CD8-positive, alpha-beta memory T cell (primary cell): Measurements from ENCODE around the gene PDRG1. TPM values are rescaled to one million over a fixed set of nuclear protein-coding genes. Genes with fewer than 3 reads are reported as not detected.

Experiments
- CTCF ChIA-PET: fragments of 350-600 bp; sonication (Branson Sonifier 250); formaldehyde crosslinking; loops from one replicate; lab custom pipeline; 2021; ENCODE audit warnings: antibody characterized with exemption; lab: Charles Lee
- POLR2A ChIA-PET: fragments of 350-600 bp; sonication (Branson Sonifier 250); formaldehyde crosslinking; loops from one replicate; lab custom pipeline; 2021; ENCODE audit warnings: antibody characterized with exemption; lab: Charles Lee
- DNase-seq, 5 donors: peaks; one replicate each; pipeline versions ENCODE4 v3.0.0 to v3.0.0-alpha.2; 2020 to 2022; ENCODE audit warnings: mixed read lengths in 1 of 5
- H3K27ac ChIP-seq: one replicate; pipeline ENCODE4 v1.7.0; 2013; ENCODE audit warnings: low read depth, mild to moderate bottlenecking, low read length, moderate library complexity
- H3K27me3 ChIP-seq: 2 replicates; pipeline ENCODE4 v1.7.0; 2013; ENCODE audit warnings: low read length, mild to moderate bottlenecking; ENCODE audit not compliant: insufficient read depth, poor library complexity, severe bottlenecking
- H3K36me3 ChIP-seq: 2 replicates; pipeline ENCODE4 v1.7.0; 2013; ENCODE audit warnings: mild to moderate bottlenecking, low read length, moderate library complexity; ENCODE audit not compliant: insufficient read depth
- H3K4me1 ChIP-seq: 2 replicates; pipeline ENCODE4 v1.7.0; 2013; ENCODE audit warnings: mild to moderate bottlenecking, low read length, moderate library complexity; ENCODE audit not compliant: insufficient read depth
- H3K4me3 ChIP-seq: 2 replicates; pipeline ENCODE4 v1.7.0; 2013; ENCODE audit warnings: mild to moderate bottlenecking, low read length
- H3K9me3 ChIP-seq: 2 replicates; pipeline ENCODE4 v1.7.0; 2013; ENCODE audit warnings: mild to moderate bottlenecking, low read length
- H3K27ac Mint-ChIP-seq, 8 donors: one replicate each; pipeline ENCODE4 v1.8.0; 2020 to 2021; ENCODE audit warnings: mixed read lengths in 8 of 8, mild to moderate bottlenecking in 6 of 8, inconsistent platforms in 3 of 8, moderate library complexity in 3 of 8
- H3K27me3 Mint-ChIP-seq, 2 donors: one replicate each; pipeline ENCODE4 v1.8.0; 2020 to 2021; ENCODE audit warnings: mixed read lengths in 2 of 2, mild to moderate bottlenecking in 1 of 2, moderate library complexity in 1 of 2
- H3K36me3 Mint-ChIP-seq, 3 donors: one replicate each; pipeline ENCODE4 v1.8.0; 2020 to 2021; ENCODE audit warnings: mixed read lengths in 3 of 3, inconsistent platforms in 1 of 3, mild to moderate bottlenecking in 1 of 3
- H3K4me1 Mint-ChIP-seq, 3 donors: one replicate each; pipeline ENCODE4 v1.8.0; 2020 to 2021; ENCODE audit warnings: mixed read lengths in 3 of 3, inconsistent platforms in 1 of 3, mild to moderate bottlenecking in 1 of 3
- H3K4me3 Mint-ChIP-seq, 7 donors: one replicate each; pipeline ENCODE4 v1.8.0; 2020 to 2021; ENCODE audit warnings: mixed read lengths in 7 of 7, mild to moderate bottlenecking in 6 of 7, moderate library complexity in 4 of 7, inconsistent platforms in 2 of 7
- H3K9me3 Mint-ChIP-seq, 5 donors: one replicate each; pipeline ENCODE4 v1.8.0; 2020 to 2022; ENCODE audit warnings: mixed read lengths in 5 of 5, mild to moderate bottlenecking in 3 of 5, moderate library complexity in 2 of 5, inconsistent platforms in 1 of 5
- polyA plus RNA-seq: library from polyadenylated mRNA; unstranded; fragments of 300-500 nt; fragmentation: Illumina TruSeq; gene quantifications from one replicate; pipeline ENCODE4 v1.2.3, GENCODE V29; 2021
- total RNA-seq, 2 experiments: library from RNA; stranded (reverse); gene quantifications; one replicate each; pipeline ENCODE4 v1.2.3, GENCODE V29; 2021

Gene PDRG1
- total and polyA plus RNA-seq, 3 experiments from 2014 or later = 22.4 to 23.9 (median 23.9) TPM

GRCh38 chr20:31974296-31974695 lies 22.4 kb upstream of the PDRG1 start:
- Mint-ChIP-seq H3K27me3 (peaks cover 22 to 71% of the 10 kb centered on the region in 2 donors), H3K36me3 (peaks cover 0 to under 1% (median 0%) of the 10 kb centered on the region in 3 donors), H3K27ac (no peak overlapping the region), H3K4me3 (no peak overlapping the region), H3K9me3 (peaks cover 0 to 2% (median 0%) of the 10 kb centered on the region in 5 donors), H3K4me1 (no peaks in the 10 kb centered on the region)
- Histone ChIP-seq H3K9me3 (no peaks in the 10 kb centered on the region), H3K27me3 (peaks cover 3% of the 10 kb centered on the region), H3K27ac (no peak overlapping the region), H3K4me3 (no peak overlapping the region), H3K4me1 (no peaks in the 10 kb centered on the region), H3K36me3 (no peaks in the 10 kb centered on the region)
- ChIA-PET POLR2A (no interaction called here), CTCF (no interaction called here)
- no peak for DNase-seq

- Mint-ChIP-seq H3K4me3 (no peak overlapping the region), H3K4me1 (peaks cover 4 to 8% (median 5%) of the 10 kb centered on the region in 3 donors), H3K27ac (no peak overlapping the region), H3K36me3 (no peaks in the 10 kb centered on the region), H3K9me3 (peaks cover 0 to 4% (median 2%) of the 10 kb centered on the region in 5 donors), H3K27me3 (peaks cover 25 to 72% of the 10 kb centered on the region in 2 donors)
- no peaks in the 10 kb centered on the region for H3K36me3 ChIP-seq
- no peaks in the 10 kb centered on the region for H3K9me3 ChIP-seq
- no peak for DNase-seq
- no peak overlapping the region for H3K4me3 ChIP-seq
- peaks cover 11% of the 10 kb centered on the region for H3K27me3 ChIP-seq
- POLR2A ChIA-PET = no interaction called here
- H3K4me1 ChIP-seq = no peaks in the 10 kb centered on the region
- CTCF ChIA-PET = interaction anchor here (1.4 kb wide), 1 partner anchor 120 kb away, joined by 3 read pairs; no protein-coding TSS in a partner anchor
- H3K27ac ChIP-seq = no peak overlapping the region
Measured at GRCh38 chr20:31972471-31973021, 20.7 kb upstream of the PDRG1 start.

GRCh38 chr20:31969991-31970390 lies 18.1 kb upstream of the PDRG1 start:
- peaks cover 0 to 4% (median 0%) of the 10 kb centered on the region in 3 donors for H3K36me3 Mint-ChIP-seq
- peaks cover 0 to 4% (median 2%) of the 10 kb centered on the region in 5 donors for H3K9me3 Mint-ChIP-seq
- H3K9me3 ChIP-seq = no peaks in the 10 kb centered on the region
- no peaks in the 10 kb centered on the region for H3K36me3 ChIP-seq
- peaks cover 5 to 13% (median 8%) of the 10 kb centered on the region in 3 donors for H3K4me1 Mint-ChIP-seq
- peaks cover 20% of the 10 kb centered on the region for H3K27me3 ChIP-seq
- peak overlapping the region in 2 of 8 donors; percentile 9 to 29 for H3K27ac Mint-ChIP-seq
- no peak overlapping the region for H3K4me3 ChIP-seq
- H3K4me1 ChIP-seq = no peaks in the 10 kb centered on the region
- H3K27ac ChIP-seq = no peak overlapping the region
- CTCF ChIA-PET = no interaction called here
- peak overlapping the region in 2 of 7 donors; percentile 27 to 65 for H3K4me3 Mint-ChIP-seq
- H3K27me3 Mint-ChIP-seq = peaks cover 40 to 77% of the 10 kb centered on the region in 2 donors
- POLR2A ChIA-PET = no interaction called here
- no peak for DNase-seq

GRCh38 chr20:31968291-31969126 lies 16.7 kb upstream of the PDRG1 start:
- H3K27ac ChIP-seq = no peak overlapping the region
- H3K27ac Mint-ChIP-seq = peak overlapping the region in 2 of 8 donors; percentile 55 to 61
- peaks cover 5 to 13% (median 8%) of the 10 kb centered on the region in 3 donors for H3K4me1 Mint-ChIP-seq
- H3K4me3 Mint-ChIP-seq = peak overlapping the region; percentile 73 to 87 (median 85)
- H3K9me3 Mint-ChIP-seq = peaks cover 0 to 4% (median 2%) of the 10 kb centered on the region in 5 donors
- peaks cover 25% of the 10 kb centered on the region for H3K27me3 ChIP-seq
- no peaks in the 10 kb centered on the region for H3K4me1 ChIP-seq
- ChIA-PET CTCF (interaction anchor here (0.7 to 1.4 kb wide), 3 partner anchors 16 to 116 kb away, joined by 3 to 5 read pairs (median 3); partner anchors contain the start of gene PDRG1), POLR2A (no interaction called here)
- DNase-seq = peak; percentile 72 to 86 (median 79)
- H3K9me3 ChIP-seq = no peaks in the 10 kb centered on the region
- H3K27me3 Mint-ChIP-seq = peaks cover 45 to 73% of the 10 kb centered on the region in 2 donors
- H3K36me3 Mint-ChIP-seq = peaks cover 0 to 4% (median 0%) of the 10 kb centered on the region in 3 donors
- no peaks in the 10 kb centered on the region for H3K36me3 ChIP-seq
- H3K4me3 ChIP-seq = no peak overlapping the region

- H3K9me3 Mint-ChIP-seq = peaks cover 0 to 4% (median 2%) of the 10 kb centered on the region in 5 donors
Measured at GRCh38 chr20:31967830-31968249, 16.0 kb upstream of the PDRG1 start, which contains the start of gene XKR7. TSS of gene XKR7 (plus strand) at chr20:31968151. CDS start at chr20:31968176, 25 bp downstream.

GRCh38 chr20:31966991-31967655 lies 15.3 kb upstream of the PDRG1 start:
- H3K36me3 ChIP-seq = no peaks in the 10 kb centered on the region
- H3K27me3 ChIP-seq = peaks cover 25% of the 10 kb centered on the region
- Mint-ChIP-seq H3K9me3 (peaks cover 0 to 4% (median 2%) of the 10 kb centered on the region in 5 donors), H3K4me3 (peak overlapping the region; percentile 28 to 77 (median 52)), H3K4me1 (peaks cover 5 to 13% (median 8%) of the 10 kb centered on the region in 3 donors), H3K27ac (peak overlapping the region in 2 of 8 donors; percentile 45 to 91), H3K27me3 (peaks cover 40 to 70% of the 10 kb centered on the region in 2 donors), H3K36me3 (peaks cover 0 to 4% (median 0%) of the 10 kb centered on the region in 3 donors)
- ChIA-PET CTCF (interaction anchor here (2.6 kb wide), 1 partner anchor 15 kb away, joined by 11 read pairs; the partner anchor contains the start of gene PDRG1), POLR2A (no interaction called here)
- no peak overlapping the region for H3K27ac ChIP-seq
- no peaks in the 10 kb centered on the region for H3K4me1 ChIP-seq
- DNase-seq = no peak
- H3K9me3 ChIP-seq = no peaks in the 10 kb centered on the region
- H3K4me3 ChIP-seq = no peak overlapping the region

More at GRCh38 chr20:31967830-31968249, 16.0 kb upstream of the PDRG1 start, which contains the start of gene XKR7:
- Mint-ChIP-seq H3K4me3 (peak within 1 kb of the TSS; percentile 73 to 87 (median 85)), H3K27me3 (peaks cover 42 to 71% of the 10 kb centered on the region in 2 donors), H3K4me1 (peaks cover 5 to 13% (median 8%) of the 10 kb centered on the region in 3 donors), H3K27ac (peak within 1 kb of the TSS in 3 of 8 donors; percentile 55 to 91 (median 61)), H3K36me3 (peaks cover 0 to 4% (median 0%) of the 10 kb centered on the region in 3 donors)
- no peaks in the 10 kb centered on the region for H3K9me3 ChIP-seq
- no peak for DNase-seq
- CTCF ChIA-PET = interaction anchor here (1.1 kb wide), 1 partner anchor 16 kb away, joined by 5 read pairs; the partner anchor contains the start of gene PDRG1
- no peak within 1 kb of the TSS for H3K4me3 ChIP-seq
- no peak within 1 kb of the TSS for H3K27ac ChIP-seq
- H3K27me3 ChIP-seq = peaks cover 25% of the 10 kb centered on the region
- no peaks in the 10 kb centered on the region for H3K36me3 ChIP-seq
- POLR2A ChIA-PET = no interaction called here
- H3K4me1 ChIP-seq = no peaks in the 10 kb centered on the region

GRCh38 chr20:31963889-31964288 lies 12.0 kb upstream of the PDRG1 start:
- H3K9me3 Mint-ChIP-seq = peaks cover 0 to 3% (median 2%) of the 10 kb centered on the region in 5 donors
- CTCF ChIA-PET = interaction anchor here (0.8 kb wide), 1 partner anchor 12 kb away, joined by 3 read pairs; the partner anchor contains the start of gene PDRG1
- no peak overlapping the region for H3K27ac ChIP-seq
- peaks cover 36 to 72% of the 10 kb centered on the region in 2 donors for H3K27me3 Mint-ChIP-seq
- no peaks in the 10 kb centered on the region for H3K4me1 ChIP-seq
- peaks cover 0 to 4% (median 0%) of the 10 kb centered on the region in 3 donors for H3K36me3 Mint-ChIP-seq
- peaks cover 5 to 10% (median 8%) of the 10 kb centered on the region in 3 donors for H3K4me1 Mint-ChIP-seq
- H3K9me3 ChIP-seq = no peaks in the 10 kb centered on the region
- H3K27me3 ChIP-seq = peaks cover 18% of the 10 kb centered on the region
- no peak overlapping the region for H3K4me3 ChIP-seq
- POLR2A ChIA-PET = no interaction called here
- DNase-seq = no peak
- no peak overlapping the region for H3K4me3 Mint-ChIP-seq
- no peaks in the 10 kb centered on the region for H3K36me3 ChIP-seq
- no peak overlapping the region for H3K27ac Mint-ChIP-seq
